ENCODE data around the gene FGF6. TPM values are rescaled to one million over a fixed set of nuclear protein-coding genes. Genes with fewer than 3 reads are reported as not detected.

The FGF6 gene
- total RNA-seq, 1 experiment from 2014 or later, result not detected

DNA sequence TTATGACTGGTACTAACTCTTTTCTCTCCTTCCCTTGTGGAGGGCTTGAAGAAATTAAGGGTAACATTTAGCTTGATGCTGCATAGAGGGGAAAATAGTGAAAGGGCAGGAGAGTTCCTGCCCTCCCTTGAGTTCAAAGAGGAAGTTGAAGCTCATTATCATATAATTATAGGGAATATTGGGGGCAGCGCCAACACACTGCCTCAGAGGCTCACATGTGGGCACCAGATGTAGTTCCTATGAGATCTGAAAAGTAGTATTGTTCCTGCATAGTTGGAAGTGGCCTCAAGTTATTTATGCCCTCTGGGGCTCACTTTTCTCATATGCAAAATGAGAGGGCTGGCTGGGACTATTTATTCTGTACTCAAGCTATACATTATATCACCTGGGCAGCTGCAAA lies 33.1 kb downstream of the FGF6 start:
- TF ChIP-seq SIN3A (IDR thresholded peaks at IDR 0.05; ENCODE audit: borderline replicate concordance, insufficient read depth, low read depth, low read length) (no peak), CTCF (IDR thresholded peaks at IDR 0.05) (no peak), TCF7L2 (IDR thresholded peaks at IDR 0.05; ENCODE audit: low read depth, low read length) (no peak), POLR2AphosphoS5 (IDR thresholded peaks at IDR 0.05; ENCODE audit: low read depth, low read length) (no peak)
- TF ChIP-seq, protein P1, sequence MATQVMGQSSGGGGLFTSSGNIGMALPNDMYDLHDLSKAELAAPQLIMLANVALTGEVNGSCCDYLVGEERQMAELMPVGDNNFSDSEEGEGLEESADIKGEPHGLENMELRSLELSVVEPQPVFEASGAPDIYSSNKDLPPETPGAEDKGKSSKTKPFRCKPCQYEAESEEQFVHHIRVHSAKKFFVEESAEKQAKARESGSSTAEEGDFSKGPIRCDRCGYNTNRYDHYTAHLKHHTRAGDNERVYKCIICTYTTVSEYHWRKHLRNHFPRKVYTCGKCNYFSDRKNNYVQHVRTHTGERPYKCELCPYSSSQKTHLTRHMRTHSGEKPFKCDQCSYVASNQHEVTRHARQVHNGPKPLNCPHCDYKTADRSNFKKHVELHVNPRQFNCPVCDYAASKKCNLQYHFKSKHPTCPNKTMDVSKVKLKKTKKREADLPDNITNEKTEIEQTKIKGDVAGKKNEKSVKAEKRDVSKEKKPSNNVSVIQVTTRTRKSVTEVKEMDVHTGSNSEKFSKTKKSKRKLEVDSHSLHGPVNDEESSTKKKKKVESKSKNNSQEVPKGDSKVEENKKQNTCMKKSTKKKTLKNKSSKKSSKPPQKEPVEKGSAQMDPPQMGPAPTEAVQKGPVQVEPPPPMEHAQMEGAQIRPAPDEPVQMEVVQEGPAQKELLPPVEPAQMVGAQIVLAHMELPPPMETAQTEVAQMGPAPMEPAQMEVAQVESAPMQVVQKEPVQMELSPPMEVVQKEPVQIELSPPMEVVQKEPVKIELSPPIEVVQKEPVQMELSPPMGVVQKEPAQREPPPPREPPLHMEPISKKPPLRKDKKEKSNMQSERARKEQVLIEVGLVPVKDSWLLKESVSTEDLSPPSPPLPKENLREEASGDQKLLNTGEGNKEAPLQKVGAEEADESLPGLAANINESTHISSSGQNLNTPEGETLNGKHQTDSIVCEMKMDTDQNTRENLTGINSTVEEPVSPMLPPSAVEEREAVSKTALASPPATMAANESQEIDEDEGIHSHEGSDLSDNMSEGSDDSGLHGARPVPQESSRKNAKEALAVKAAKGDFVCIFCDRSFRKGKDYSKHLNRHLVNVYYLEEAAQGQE (IDR thresholded peaks at IDR 0.05; ENCODE audit: insufficient read depth in 1 of 2, low read depth in 2 of 2, low read length in 1 of 2), result no peak

DNA sequence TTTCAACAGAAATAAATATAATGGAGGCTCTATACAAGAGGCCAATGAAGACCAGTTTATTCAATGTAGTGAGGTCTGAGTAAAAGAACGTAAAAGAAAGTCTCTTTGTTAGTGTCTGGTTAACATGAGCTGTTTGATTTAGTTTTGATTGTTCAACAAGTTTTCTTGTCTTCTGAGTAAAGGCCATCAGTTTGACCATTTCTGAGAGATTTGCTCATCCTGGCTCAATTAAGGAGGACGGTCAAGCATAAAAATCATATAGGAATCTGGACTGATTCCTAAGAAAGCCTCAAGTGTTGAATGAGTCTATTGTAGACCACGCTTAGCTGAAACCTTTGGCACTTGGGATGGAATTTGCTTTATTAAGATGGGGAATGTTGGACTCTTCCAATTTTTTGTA lies 33.6 kb downstream of the FGF6 start:
- DNase-seq (ENCODE audit: low read depth, low spot score), result no peak
- H3K36me3 ChIP-seq (ENCODE audit: control insufficient read depth, insufficient read depth, low read length), result no peaks in the 10 kb centered on the region
- ATAC-seq, result no peak
- intact Hi-C loops (cut with micrococcal nuclease; ENCODE audit: unreplicated experiment) (no loop called here), in situ Hi-C loops (cut with HindIII; ENCODE audit: low pct_unique_long_range_greater_than_20kb, low sequenced_read_pairs) (no loop called here)
- BruUV-seq (replicated peaks), result no TSS peak
- H3K4me1 ChIP-seq (ENCODE audit: control insufficient read depth, insufficient read depth, low read length), result no peaks in the 10 kb centered on the region
- POLR2A ChIA-PET, result no interaction called here
- CTCF ChIA-PET, result no interaction called here
- H3K9me3 ChIP-seq (ENCODE audit: control insufficient read depth, insufficient read depth, low read depth, low read length), result no peaks in the 10 kb centered on the region
- TF ChIP-seq TCF7L2 (IDR thresholded peaks at IDR 0.05; ENCODE audit: low read depth, low read length), result no peak
- TF ChIP-seq CTCF (IDR thresholded peaks at IDR 0.05), result no peak
- TF ChIP-seq, protein P1 (IDR thresholded peaks at IDR 0.05; ENCODE audit: insufficient read depth in 1 of 2, low read depth in 2 of 2, low read length in 1 of 2), result no peak
- no peak for TF ChIP-seq POLR2AphosphoS5 (IDR thresholded peaks at IDR 0.05; ENCODE audit: low read depth, low read length)
- no peak for TF ChIP-seq SIN3A (IDR thresholded peaks at IDR 0.05; ENCODE audit: borderline replicate concordance, insufficient read depth, low read depth, low read length)
- no peak overlapping the region for H3K27ac ChIP-seq (ENCODE audit: low read length)
- no peak overlapping the region for H3K4me3 ChIP-seq (ENCODE audit: low read depth in 2 of 2, low read length in 2 of 2)
- H3K27me3 ChIP-seq (ENCODE audit: control insufficient read depth, insufficient read depth, low read length), result peaks cover 2% of the 10 kb centered on the region

More for the DNA sequence above, 33.1 kb downstream of the FGF6 start:
- POLR2A ChIA-PET, result no interaction called here
- Histone ChIP-seq H3K4me3 (ENCODE audit: low read depth in 2 of 2, low read length in 2 of 2) (no peak overlapping the region), H3K27me3 (ENCODE audit: control insufficient read depth, insufficient read depth, low read length) (peaks cover 2% of the 10 kb centered on the region), H3K4me1 (ENCODE audit: control insufficient read depth, insufficient read depth, low read length) (no peaks in the 10 kb centered on the region), H3K9me3 (ENCODE audit: control insufficient read depth, insufficient read depth, low read depth, low read length) (no peaks in the 10 kb centered on the region), H3K36me3 (ENCODE audit: control insufficient read depth, insufficient read depth, low read length) (no peaks in the 10 kb centered on the region), H3K27ac (ENCODE audit: low read length) (no peak overlapping the region)
- no TSS peak for BruUV-seq (replicated peaks)
- ATAC-seq (no peak), DNase-seq (ENCODE audit: low read depth, low spot score) (no peak)
- intact Hi-C loops (cut with micrococcal nuclease; ENCODE audit: unreplicated experiment), result no loop called here
- CTCF ChIA-PET, result no interaction called here
- in situ Hi-C loops (cut with HindIII; ENCODE audit: low pct_unique_long_range_greater_than_20kb, low sequenced_read_pairs), result no loop called here
